K562 (cell line): Measurements from ENCODE around the gene GAS2L2. TPM values are rescaled to one million over a fixed set of nuclear protein-coding genes. Genes with fewer than 3 reads are reported as not detected.

Experiments used
- ATAC-seq: fragments of 200-7000 bp; cut with Tn5 transposase; 3 replicates; pipeline ENCODE4 v1.9.1; 2020; ENCODE audit warnings: moderate library complexity
- BruUV-seq: library from RNA; stranded (reverse); fragments of 400-500 nt; replicated peaks from 2 replicates; lab custom pipeline; 2021; lab: Mats Ljungman, UMichigan
- CTCF ChIA-PET: fragments of 300-600 bp; formaldehyde crosslinking; extraction: SDS; loops from one replicate; lab custom pipeline; 2021; ENCODE audit warnings: low intra/inter-chr PET ratio; lab: Yijun Ruan, JAX
- POLR2A ChIA-PET: fragments of 300-600, 350-650 bp; sonication (Branson Sonifier 250); formaldehyde crosslinking; extraction: SDS; loops from one replicate; lab custom pipeline; 2021; ENCODE audit warnings: antibody characterized with exemption, inconsistent platforms; lab: Yijun Ruan, JAX
- DNase-seq, 4 experiments: peaks; one replicate each; pipeline versions ENCODE4 v3.0.0 to v3.0.0-alpha.2; 2011 to 2018; ENCODE audit warnings: low spot score in 3 of 4, mixed read lengths in 3 of 4; ENCODE audit errors: extremely low read depth in 1 of 4
- FAIRE-seq: peaks from 2 replicates; lab custom pipeline; 2011; peaks lifted over from hg19 to GRCh38; lab: Jason Lieb, UNC
- H2AFZ ChIP-seq: 2 replicates; pipeline ENCODE4 v1.6.0; 2011; ENCODE audit warnings: low read depth, low read length, control low read depth, inconsistent platforms
- H3K27ac ChIP-seq: fragments of 200-600 bp; 3 replicates; pipeline ENCODE4 v1.8.0; 2011; ENCODE audit warnings: low read depth, mild to moderate bottlenecking, control low read depth, inconsistent platforms, low read length, moderate library complexity, mixed read lengths; ENCODE audit errors: extremely low read depth
- H3K27me3 ChIP-seq, 2 experiments: fragments of 300-600 bp in 1 of 2; 2 replicates in 1 of 2; 3 replicates in 1 of 2; pipeline versions ENCODE4 v1.6.0 to v1.8.0; 2011; ENCODE audit warnings: inconsistent platforms in 2 of 2, low read length in 2 of 2, mild to moderate bottlenecking in 1 of 2, mixed read lengths in 1 of 2, moderate library complexity in 1 of 2; ENCODE audit not compliant: control insufficient read depth in 2 of 2, insufficient read depth in 2 of 2
- H3K36me3 ChIP-seq: fragments of 300-600 bp; 3 replicates; pipeline ENCODE4 v1.8.0; 2011; ENCODE audit warnings: mild to moderate bottlenecking, low read length, inconsistent platforms; ENCODE audit not compliant: control insufficient read depth, insufficient read depth
- H3K4me1 ChIP-seq, 2 experiments: fragments of 200-600 bp in 1 of 2; replicated peaks in 1 of 2; 2 replicates in 1 of 2; 3 replicates in 1 of 2; pipeline versions ENCODE4 v1.5.1 to v1.8.0; 2011; ENCODE audit warnings: inconsistent platforms in 2 of 2, low read length in 2 of 2, mild to moderate bottlenecking in 1 of 2, mixed read lengths in 1 of 2, moderate library complexity in 1 of 2; ENCODE audit not compliant: control insufficient read depth in 2 of 2, insufficient read depth in 2 of 2
- H3K4me2 ChIP-seq: 2 replicates; pipeline ENCODE4 v1.6.1; 2011; ENCODE audit warnings: low read length, control low read depth, inconsistent platforms, mixed read lengths; ENCODE audit not compliant: insufficient read depth
- H3K4me3 ChIP-seq: fragments of 200-600 bp; sonication (generic), shearing (Covaris generic); 2 replicates; pipeline ENCODE4 v1.5.1; 2016; ENCODE audit warnings: control low read depth, inconsistent platforms
- H3K79me2 ChIP-seq: fragments of 200-600 bp; 3 replicates; pipeline ENCODE4 v1.8.0; 2011; ENCODE audit warnings: low read length, inconsistent platforms; ENCODE audit not compliant: control insufficient read depth, insufficient read depth
- H3K9ac ChIP-seq, 2 experiments: 2 replicates each; pipeline versions ENCODE4 v1.6.0 to v1.6.1; 2011; ENCODE audit warnings: low read depth in 2 of 2, low read length in 2 of 2, control low read depth in 1 of 2, inconsistent platforms in 1 of 2, mild to moderate bottlenecking in 1 of 2, mixed read lengths in 1 of 2; ENCODE audit not compliant: insufficient read depth in 1 of 2
- H3K9me1 ChIP-seq: one replicate; pipeline ENCODE4 v1.6.0; 2011; ENCODE audit warnings: inconsistent platforms, mild to moderate bottlenecking, low read length, moderate library complexity; ENCODE audit not compliant: control insufficient read depth, insufficient read depth
- H3K9me3 ChIP-seq: replicated peaks from 2 replicates; pipeline ENCODE4 v1.5.1; 2011; ENCODE audit warnings: low read depth, low read length, inconsistent platforms; ENCODE audit not compliant: control insufficient read depth, insufficient read depth
- H4K20me1 ChIP-seq: replicated peaks from 2 replicates; pipeline ENCODE4 v1.6.1; 2011; ENCODE audit warnings: low read length, inconsistent platforms, mixed read lengths; ENCODE audit not compliant: control insufficient read depth, insufficient read depth
- ARID2 ChIP-seq: fragments of 450-650 bp; IDR thresholded peaks from 2 replicates; pipeline ENCODE4 v1.6.1; 2017; ENCODE audit warnings: antibody characterized with exemption, mild to moderate bottlenecking
- DNMT1 ChIP-seq: fragments of 450-650 bp; IDR thresholded peaks from 2 replicates; pipeline ENCODE4 v1.6.1; 2016; ENCODE audit warnings: antibody characterized with exemption, mild to moderate bottlenecking
- HNRNPH1 ChIP-seq: fragments of 200-400 bp; formaldehyde crosslinking; optimal IDR thresholded peaks from 2 replicates; pipeline ENCODE3; 2017; ENCODE audit warnings: low read depth, mild to moderate bottlenecking, low read length, moderate library complexity
- TSC22D4 ChIP-seq: fragments of 450-650 bp; IDR thresholded peaks from 2 replicates; pipeline ENCODE4 v1.6.1; 2016; ENCODE audit warnings: missing genetic modification characterization, missing biosample characterization, control low read depth
- ZBED1 ChIP-seq: IDR thresholded peaks from 2 replicates; pipeline ENCODE4 v1.6.1; 2014
- ZNF165 ChIP-seq: fragments of 250-450 bp; sonication (Bioruptor Pico); IDR thresholded peaks from 2 replicates; pipeline ENCODE4 v1.4.0; 2020; ENCODE audit warnings: borderline replicate concordance
- ZNF23 ChIP-seq: fragments of 250-450 bp; sonication (Bioruptor Pico); IDR thresholded peaks from 2 replicates; pipeline ENCODE4 v1.4.0; 2020; ENCODE audit warnings: mild to moderate bottlenecking
- ZNF436 ChIP-seq: fragments of 250-450, 450-650 bp; sonication (Bioruptor Pico); formaldehyde crosslinking; IDR thresholded peaks from 2 replicates; pipeline ENCODE4 v1.7.0; 2020; ENCODE audit warnings: mild to moderate bottlenecking
- ZNF717 ChIP-seq: fragments of 250-450 bp; sonication (Bioruptor Pico); IDR thresholded peaks from 2 replicates; pipeline ENCODE4 v1.5.0; 2021
- WGBS: fragments of 100-300 bp; shearing (Covaris generic); methylation state at CpG from one replicate; pipeline ENCODE4 v1.1.6; 2016; ENCODE audit warnings: low coverage, mixed read lengths; ENCODE audit not compliant: insufficient coverage; ENCODE audit errors: missing lambda C conversion rate; 5-methylcytosine and 5-hydroxymethylcytosine counted together
- in situ Hi-C: fragments of 300-500 bp; cut with MboI; formaldehyde crosslinking; loops from 4 replicates; pipeline ENCODE4 v1.15.0; 2018; ENCODE audit warnings: inconsistent platforms, mixed read lengths
- intact Hi-C: fragments of 100-400 bp; cut with micrococcal nuclease; formaldehyde crosslinking; loops from 2 replicates; pipeline ENCODE4 v1.14.2; 2022
- polyA plus RNA-seq, 8 experiments: library from polyadenylated mRNA; depleted of rRNA in 4 of 8; stranded (reverse) in 5 of 8; unstranded in 3 of 8; fragments of >200 nt; fragmentation: Nextera tagmentation in 2 of 8; fragmentation: Illumina TruSeq in 1 of 8; extraction: Ambion mirVana in 2 of 8; extraction: Trizol in 1 of 8; gene quantifications; 2 replicates each; pipeline versions ENCODE4 v1.2.1 to v1.2.3, GENCODE V29; 2011 to 2014; ENCODE audit warnings: inconsistent platforms in 1 of 8, missing spikeins in 1 of 8
- total RNA-seq, 7 experiments: library from RNA; depleted of rRNA in 6 of 7; stranded (reverse); fragments of >200 nt in 6 of 7; fragmentation: Illumina TruSeq in 2 of 7; extraction: Trizol in 2 of 7; gene quantifications; 2 replicates each; pipeline versions ENCODE4 v1.2.1 to v1.2.3, GENCODE V29; 2011 to 2021; ENCODE audit warnings: low replicate concordance in 1 of 7
- TF ChIP-seq, protein P1 (sequence below), 3 experiments: IDR thresholded peaks in 2 of 3; conservative IDR thresholded peaks in 1 of 3; 2 replicates each; pipeline ENCODE4 v1.5.1; 2011 to 2012; ENCODE audit warnings: low read length in 3 of 3, mild to moderate bottlenecking in 3 of 3, control low read depth in 2 of 3, improper control_type of control experiment in 1 of 3, inconsistent platforms in 1 of 3, low read depth in 1 of 3, mixed read lengths in 1 of 3, moderate library complexity in 1 of 3; ENCODE audit not compliant: insufficient read depth in 2 of 3
- TF ChIP-seq, protein P2 (sequence below): sonication (generic); formaldehyde crosslinking; IDR thresholded peaks from 2 replicates; pipeline ENCODE4 v1.8.1; 2022; ENCODE audit warnings: missing genetic modification reagents
- TF ChIP-seq, protein P3 (sequence below): fragments of 450-650 bp; formaldehyde crosslinking; IDR thresholded peaks from 2 replicates; pipeline ENCODE4 v1.4.0; 2022; ENCODE audit warnings: missing genetic modification characterization
- TF ChIP-seq, protein P4 (sequence below): fragments of 250-450 bp; sonication (Bioruptor Pico); IDR thresholded peaks from 2 replicates; pipeline ENCODE4 v1.5.0; 2021
- TF ChIP-seq, protein P5 (sequence below): fragments of 250-450 bp; sonication (Bioruptor Pico); IDR thresholded peaks from 2 replicates; pipeline ENCODE4 v1.9.0; 2021; ENCODE audit warnings: mild to moderate bottlenecking, inconsistent platforms

GAS2L2 gene
- total and polyA plus RNA-seq, 9 of the 15 experiments (the other 6 are each of a cell fraction or from before 2014, with no cell fraction given), result not detected

DNA sequence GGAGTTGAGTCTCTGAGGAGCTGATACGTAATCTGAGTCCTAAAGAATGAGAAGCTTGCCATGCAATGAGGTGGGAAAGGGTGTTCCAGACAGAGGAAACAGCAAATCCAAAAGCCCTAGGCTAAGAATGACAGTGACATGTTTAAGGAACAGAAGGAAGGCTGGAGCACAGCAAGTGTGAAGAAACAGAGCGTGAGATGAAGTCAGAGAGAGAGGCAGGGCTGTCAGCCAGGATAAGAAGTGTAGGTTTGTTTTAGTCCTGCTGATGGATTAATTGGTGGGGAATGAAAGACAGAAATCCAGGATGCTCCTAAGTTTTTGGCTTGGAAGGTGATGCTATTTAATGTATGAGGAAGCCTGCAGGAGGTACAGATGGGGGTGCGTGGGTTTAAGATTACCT is 27.9 kb upstream of the GAS2L2 start:
- Histone ChIP-seq H3K4me1 (no peaks in the 10 kb centered on the region), H3K9me1 (no peaks in the 10 kb centered on the region), H3K36me3 (no peaks in the 10 kb centered on the region), H3K9me3 (no peaks in the 10 kb centered on the region), H3K4me2 (no peak overlapping the region), H3K4me3 (no peak overlapping the region), H4K20me1 (no peaks in the 10 kb centered on the region; the same call in 1 of the 2 replicates), H3K9ac (no peak overlapping the region), H3K27me3 (peaks cover 35 to 43% of the 10 kb centered on the region in 2 experiments), H3K27ac (no peak overlapping the region), H2AFZ (no peak overlapping the region), H3K79me2 (no peaks in the 10 kb centered on the region)
- ATAC-seq (no peak), DNase-seq (no peak), FAIRE-seq (no peak)
- intact Hi-C loops (no loop called here), in situ Hi-C loops (no loop called here)
- ChIA-PET POLR2A (interaction anchor here (0.6 to 3.1 kb wide), 3 partner anchors 11 to 129 kb away, joined by 5 to 9 read pairs (median 6); partner anchors contain the start of gene TAF15), CTCF (no interaction called here)
- BruUV-seq, result no TSS peak
- 5% methylated on average over 3 of the region's 3 CpGs for WGBS
- TF ChIP-seq, protein P1, sequence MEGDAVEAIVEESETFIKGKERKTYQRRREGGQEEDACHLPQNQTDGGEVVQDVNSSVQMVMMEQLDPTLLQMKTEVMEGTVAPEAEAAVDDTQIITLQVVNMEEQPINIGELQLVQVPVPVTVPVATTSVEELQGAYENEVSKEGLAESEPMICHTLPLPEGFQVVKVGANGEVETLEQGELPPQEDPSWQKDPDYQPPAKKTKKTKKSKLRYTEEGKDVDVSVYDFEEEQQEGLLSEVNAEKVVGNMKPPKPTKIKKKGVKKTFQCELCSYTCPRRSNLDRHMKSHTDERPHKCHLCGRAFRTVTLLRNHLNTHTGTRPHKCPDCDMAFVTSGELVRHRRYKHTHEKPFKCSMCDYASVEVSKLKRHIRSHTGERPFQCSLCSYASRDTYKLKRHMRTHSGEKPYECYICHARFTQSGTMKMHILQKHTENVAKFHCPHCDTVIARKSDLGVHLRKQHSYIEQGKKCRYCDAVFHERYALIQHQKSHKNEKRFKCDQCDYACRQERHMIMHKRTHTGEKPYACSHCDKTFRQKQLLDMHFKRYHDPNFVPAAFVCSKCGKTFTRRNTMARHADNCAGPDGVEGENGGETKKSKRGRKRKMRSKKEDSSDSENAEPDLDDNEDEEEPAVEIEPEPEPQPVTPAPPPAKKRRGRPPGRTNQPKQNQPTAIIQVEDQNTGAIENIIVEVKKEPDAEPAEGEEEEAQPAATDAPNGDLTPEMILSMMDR (IDR thresholded peaks at IDR 0.05 in 2 of 3, conservative IDR thresholded peaks at IDR 0.05 in 1 of 3; ENCODE audit: insufficient read depth in 2 of 3, low read depth in 1 of 3, low read length in 3 of 3), result no peak
- TF ChIP-seq ZNF165 (CRISPR knock-in tag), result no peak
- TF ChIP-seq ZNF23 (CRISPR knock-in tag), result no peak
- TF ChIP-seq DNMT1, result no peak
- no peak for TF ChIP-seq ARID2
- TF ChIP-seq, protein P2, sequence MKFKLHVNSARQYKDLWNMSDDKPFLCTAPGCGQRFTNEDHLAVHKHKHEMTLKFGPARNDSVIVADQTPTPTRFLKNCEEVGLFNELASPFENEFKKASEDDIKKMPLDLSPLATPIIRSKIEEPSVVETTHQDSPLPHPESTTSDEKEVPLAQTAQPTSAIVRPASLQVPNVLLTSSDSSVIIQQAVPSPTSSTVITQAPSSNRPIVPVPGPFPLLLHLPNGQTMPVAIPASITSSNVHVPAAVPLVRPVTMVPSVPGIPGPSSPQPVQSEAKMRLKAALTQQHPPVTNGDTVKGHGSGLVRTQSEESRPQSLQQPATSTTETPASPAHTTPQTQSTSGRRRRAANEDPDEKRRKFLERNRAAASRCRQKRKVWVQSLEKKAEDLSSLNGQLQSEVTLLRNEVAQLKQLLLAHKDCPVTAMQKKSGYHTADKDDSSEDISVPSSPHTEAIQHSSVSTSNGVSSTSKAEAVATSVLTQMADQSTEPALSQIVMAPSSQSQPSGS (CRISPR knock-in tag), result no peak
- TF ChIP-seq TSC22D4, result no peak
- no peak for TF ChIP-seq ZBED1
- TF ChIP-seq, protein P3, sequence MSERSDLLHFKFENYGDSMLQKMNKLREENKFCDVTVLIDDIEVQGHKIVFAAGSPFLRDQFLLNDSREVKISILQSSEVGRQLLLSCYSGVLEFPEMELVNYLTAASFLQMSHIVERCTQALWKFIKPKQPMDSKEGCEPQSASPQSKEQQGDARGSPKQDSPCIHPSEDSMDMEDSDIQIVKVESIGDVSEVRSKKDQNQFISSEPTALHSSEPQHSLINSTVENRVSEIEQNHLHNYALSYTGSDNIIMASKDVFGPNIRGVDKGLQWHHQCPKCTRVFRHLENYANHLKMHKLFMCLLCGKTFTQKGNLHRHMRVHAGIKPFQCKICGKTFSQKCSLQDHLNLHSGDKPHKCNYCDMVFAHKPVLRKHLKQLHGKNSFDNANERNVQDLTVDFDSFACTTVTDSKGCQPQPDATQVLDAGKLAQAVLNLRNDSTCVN, result no peak
- TF ChIP-seq HNRNPH1, result no peak
- TF ChIP-seq, protein P4, sequence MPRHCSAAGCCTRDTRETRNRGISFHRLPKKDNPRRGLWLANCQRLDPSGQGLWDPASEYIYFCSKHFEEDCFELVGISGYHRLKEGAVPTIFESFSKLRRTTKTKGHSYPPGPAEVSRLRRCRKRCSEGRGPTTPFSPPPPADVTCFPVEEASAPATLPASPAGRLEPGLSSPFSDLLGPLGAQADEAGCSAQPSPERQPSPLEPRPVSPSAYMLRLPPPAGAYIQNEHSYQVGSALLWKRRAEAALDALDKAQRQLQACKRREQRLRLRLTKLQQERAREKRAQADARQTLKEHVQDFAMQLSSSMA (CRISPR knock-in tag), result no peak
- TF ChIP-seq, protein P5, sequence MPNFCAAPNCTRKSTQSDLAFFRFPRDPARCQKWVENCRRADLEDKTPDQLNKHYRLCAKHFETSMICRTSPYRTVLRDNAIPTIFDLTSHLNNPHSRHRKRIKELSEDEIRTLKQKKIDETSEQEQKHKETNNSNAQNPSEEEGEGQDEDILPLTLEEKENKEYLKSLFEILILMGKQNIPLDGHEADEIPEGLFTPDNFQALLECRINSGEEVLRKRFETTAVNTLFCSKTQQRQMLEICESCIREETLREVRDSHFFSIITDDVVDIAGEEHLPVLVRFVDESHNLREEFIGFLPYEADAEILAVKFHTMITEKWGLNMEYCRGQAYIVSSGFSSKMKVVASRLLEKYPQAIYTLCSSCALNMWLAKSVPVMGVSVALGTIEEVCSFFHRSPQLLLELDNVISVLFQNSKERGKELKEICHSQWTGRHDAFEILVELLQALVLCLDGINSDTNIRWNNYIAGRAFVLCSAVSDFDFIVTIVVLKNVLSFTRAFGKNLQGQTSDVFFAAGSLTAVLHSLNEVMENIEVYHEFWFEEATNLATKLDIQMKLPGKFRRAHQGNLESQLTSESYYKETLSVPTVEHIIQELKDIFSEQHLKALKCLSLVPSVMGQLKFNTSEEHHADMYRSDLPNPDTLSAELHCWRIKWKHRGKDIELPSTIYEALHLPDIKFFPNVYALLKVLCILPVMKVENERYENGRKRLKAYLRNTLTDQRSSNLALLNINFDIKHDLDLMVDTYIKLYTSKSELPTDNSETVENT, result no peak
- TF ChIP-seq ZNF717 (CRISPR knock-in tag), result no peak
- TF ChIP-seq ZNF436, result no peak
